Breast epithelium (tissue), 4 donors: ENCODE data around the gene PAM16. TPM values are rescaled to one million over a fixed set of nuclear protein-coding genes. Genes with fewer than 3 reads are reported as not detected.

Experiments used
- DNase-seq, 2 donors: peaks; one replicate each; pipeline ENCODE4 v3.0.0-alpha.2; 2019; ENCODE audit warnings: low spot score in 2 of 2
- H3K27ac ChIP-seq, 2 donors: fragments of 200-600 bp; sonication (generic) in 1 of 2; one replicate each; pipeline ENCODE4 v1.5.1; 2016 to 2019; ENCODE audit warnings: mild to moderate bottlenecking in 1 of 2
- H3K27me3 ChIP-seq, 2 donors: fragments of 200-600 bp; sonication (generic) in 1 of 2; one replicate each; pipeline versions ENCODE4 v1.5.1 to v1.6.0; 2017 to 2019; ENCODE audit warnings: control low read depth in 1 of 2, mild to moderate bottlenecking in 1 of 2
- H3K36me3 ChIP-seq: fragments of 200-600 bp; one replicate; pipeline ENCODE4 v1.5.1; 2019
- H3K4me1 ChIP-seq, 2 donors: fragments of 200-600 bp; sonication (generic); one replicate each; pipeline ENCODE4 v1.5.1; 2016 to 2019; ENCODE audit warnings: control low read depth in 1 of 2
- H3K4me3 ChIP-seq, 3 donors: fragments of 200-600 bp; sonication (generic); 1 replicate in 2 of 3; 2 replicates in 1 of 3; pipeline ENCODE4 v1.5.1; 2016 to 2019; ENCODE audit warnings: mild to moderate bottlenecking in 3 of 3, moderate library complexity in 2 of 3
- H3K9me3 ChIP-seq, 2 donors: fragments of 200-600 bp; sonication (generic) in 1 of 2; one replicate each; pipeline ENCODE4 v1.5.1; 2016 to 2019; ENCODE audit warnings: control low read depth in 1 of 2
- CTCF ChIP-seq, 3 donors: fragments of 450-650 bp; IDR thresholded peaks; one replicate each; pipeline ENCODE4 v1.5.1; 2016 to 2017; ENCODE audit warnings: antibody characterized with exemption in 3 of 3, mild to moderate bottlenecking in 3 of 3, moderate library complexity in 3 of 3
- POLR2A ChIP-seq: fragments of 450-650 bp; IDR thresholded peaks from one replicate; pipeline ENCODE4 v1.6.1; 2016; ENCODE audit warnings: antibody characterized with exemption, mild to moderate bottlenecking, moderate library complexity
- POLR2AphosphoS5 ChIP-seq, 3 donors: sonication (generic); formaldehyde crosslinking; IDR thresholded peaks; one replicate each; pipeline ENCODE4 v1.6.1; 2017; ENCODE audit warnings: antibody characterized with exemption in 3 of 3
- intact Hi-C: fragments of 100-400 bp; cut with DNase I; formaldehyde crosslinking; loops from one replicate; pipeline ENCODE4 v1.15.1; 2023; ENCODE audit warnings: low total_unique reads
- total RNA-seq, 3 donors: library from RNA; depleted of rRNA; stranded (reverse); fragments of >200 nt; gene quantifications; one replicate each; pipeline ENCODE4 v1.1.0, GENCODE V29; 2016

The PAM16 gene
- total RNA-seq, 3 donors from 2014 or later = 24.9 to 52.4 (median 49.9) TPM

DNA sequence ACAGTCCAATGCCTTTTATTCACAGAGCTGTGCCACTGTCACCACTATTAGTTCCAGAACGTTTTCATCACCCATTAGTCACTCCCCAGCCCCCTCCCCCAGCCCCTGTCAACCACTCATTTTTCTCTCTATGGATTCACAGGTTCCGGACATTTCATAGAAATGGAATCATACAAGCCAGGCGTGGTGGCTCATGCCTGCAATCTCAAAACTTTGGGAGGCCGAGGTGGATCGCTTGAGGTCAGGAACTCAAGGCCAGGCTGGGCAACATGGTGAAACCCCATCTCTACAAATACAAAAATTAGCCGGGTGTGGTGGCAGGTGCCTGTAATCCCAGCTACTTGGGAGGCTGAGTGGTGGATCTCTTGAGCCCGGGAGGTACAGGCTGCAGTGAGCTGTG lies 759 bp upstream of the PAM16 start:
- no peak overlapping the region for H3K4me3 ChIP-seq
- no peaks in the 10 kb centered on the region for H3K9me3 ChIP-seq
- TF ChIP-seq CTCF (IDR thresholded peaks at IDR 0.05) (no peak), POLR2A (no peak), POLR2AphosphoS5 (IDR thresholded peaks at IDR 0.05) (no peak)
- no peaks in the 10 kb centered on the region for H3K36me3 ChIP-seq
- no peak for DNase-seq
- H3K4me1 ChIP-seq = no peaks in the 10 kb centered on the region
- no peaks in the 10 kb centered on the region for H3K27me3 ChIP-seq
- H3K27ac ChIP-seq = no peak overlapping the region
- intact Hi-C loops = no loop called here

- DNase-seq = no peak
- intact Hi-C loops = no loop called here
- TF ChIP-seq CTCF (IDR thresholded peaks at IDR 0.05) (no peak), POLR2A (no peak), POLR2AphosphoS5 (IDR thresholded peaks at IDR 0.05) (no peak)
- H3K36me3 ChIP-seq = no peaks in the 10 kb centered on the region
- no peaks in the 10 kb centered on the region for H3K4me1 ChIP-seq
- peak overlapping the region; percentile 80 to 89 for H3K27ac ChIP-seq
- H3K9me3 ChIP-seq = no peaks in the 10 kb centered on the region
- H3K4me3 ChIP-seq = peak overlapping the region; percentile 75 to 95 (median 78)
- H3K27me3 ChIP-seq = no peaks in the 10 kb centered on the region
Measured at GRCh38 chr16:4350365-4350786, 745 bp downstream of the PAM16 start.

- DNase-seq = no peak
- no peak overlapping the region for H3K27ac ChIP-seq
- intact Hi-C loops = loop anchor here (10.0 kb wide), 1 partner anchor 565 kb away; no protein-coding TSS in a partner anchor
- no peaks in the 10 kb centered on the region for H3K9me3 ChIP-seq
- no peak for TF ChIP-seq POLR2AphosphoS5 (IDR thresholded peaks at IDR 0.05)
- no peak for TF ChIP-seq POLR2A
- TF ChIP-seq CTCF (IDR thresholded peaks at IDR 0.05) = no peak
- no peaks in the 10 kb centered on the region for H3K36me3 ChIP-seq
- H3K27me3 ChIP-seq = no peaks in the 10 kb centered on the region
- H3K4me3 ChIP-seq = no peak overlapping the region
- no peaks in the 10 kb centered on the region for H3K4me1 ChIP-seq
Measured at GRCh38 chr16:4349332-4349731, 1.8 kb downstream of the PAM16 start.

GRCh38 chr16:4347765-4348509 lies 3.2 kb downstream of the PAM16 start:
- DNase-seq = no peak
- intact Hi-C loops = loop anchor here (10.0 kb wide), 1 partner anchor 563 kb away; no protein-coding TSS in a partner anchor

More at GRCh38 chr16:4347765-4348509, 3.2 kb downstream of the PAM16 start:
- Histone ChIP-seq H3K9me3 (no peaks in the 10 kb centered on the region), H3K4me3 (no peak overlapping the region), H3K36me3 (no peaks in the 10 kb centered on the region), H3K27me3 (no peaks in the 10 kb centered on the region), H3K4me1 (no peaks in the 10 kb centered on the region), H3K27ac (peak overlapping the region in 1 of 2 donors; percentile 75)
- TF ChIP-seq POLR2AphosphoS5 (IDR thresholded peaks at IDR 0.05) = no peak
- no peak for TF ChIP-seq CTCF (IDR thresholded peaks at IDR 0.05)
- no peak for TF ChIP-seq POLR2A
